ENCODE measurements around the gene HACD3.

DNA sequence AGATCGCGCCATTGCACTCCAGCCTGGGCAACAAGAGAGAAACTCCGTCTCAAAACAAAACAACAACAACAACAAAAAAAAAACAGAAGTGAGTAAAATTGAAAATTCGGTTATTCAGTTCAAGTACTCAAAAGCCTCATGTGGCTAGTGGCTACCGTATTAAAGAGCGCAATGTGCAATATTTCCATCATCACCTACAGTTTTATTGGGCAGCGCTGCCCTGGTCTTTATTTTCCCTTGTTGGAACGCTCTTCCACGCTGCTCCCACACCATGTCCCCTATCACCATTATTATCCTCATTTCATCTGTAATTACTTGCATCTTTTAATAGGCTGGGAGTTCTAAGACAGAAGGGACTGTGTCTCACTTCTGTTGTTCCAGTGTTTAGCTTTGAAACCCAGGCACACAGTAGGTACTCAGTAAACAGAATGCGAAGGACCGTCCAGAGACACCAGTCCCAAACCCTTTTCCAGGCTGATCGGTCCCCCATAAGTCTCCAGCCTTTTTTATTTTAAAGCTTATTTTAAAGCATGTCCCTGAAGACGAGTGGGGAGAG lies 423 bp upstream of the HACD3 start:
- TF ChIP-seq NUFIP1 (IDR thresholded peaks at IDR 0.05; ENCODE audit: partially characterized antibody): no peak
- no peak for TF ChIP-seq EZH2 (IDR thresholded peaks at IDR 0.05; ENCODE audit: borderline replicate concordance, low read depth, low read length)
- no peak for TF ChIP-seq NRF1 (conservative IDR thresholded peaks at IDR 0.05 in 1 of 2, IDR thresholded peaks at IDR 0.05 in 1 of 2)
- TF ChIP-seq MAFK (IDR thresholded peaks at IDR 0.05; ENCODE audit: low read length): no peak
- TF ChIP-seq, protein P1, sequence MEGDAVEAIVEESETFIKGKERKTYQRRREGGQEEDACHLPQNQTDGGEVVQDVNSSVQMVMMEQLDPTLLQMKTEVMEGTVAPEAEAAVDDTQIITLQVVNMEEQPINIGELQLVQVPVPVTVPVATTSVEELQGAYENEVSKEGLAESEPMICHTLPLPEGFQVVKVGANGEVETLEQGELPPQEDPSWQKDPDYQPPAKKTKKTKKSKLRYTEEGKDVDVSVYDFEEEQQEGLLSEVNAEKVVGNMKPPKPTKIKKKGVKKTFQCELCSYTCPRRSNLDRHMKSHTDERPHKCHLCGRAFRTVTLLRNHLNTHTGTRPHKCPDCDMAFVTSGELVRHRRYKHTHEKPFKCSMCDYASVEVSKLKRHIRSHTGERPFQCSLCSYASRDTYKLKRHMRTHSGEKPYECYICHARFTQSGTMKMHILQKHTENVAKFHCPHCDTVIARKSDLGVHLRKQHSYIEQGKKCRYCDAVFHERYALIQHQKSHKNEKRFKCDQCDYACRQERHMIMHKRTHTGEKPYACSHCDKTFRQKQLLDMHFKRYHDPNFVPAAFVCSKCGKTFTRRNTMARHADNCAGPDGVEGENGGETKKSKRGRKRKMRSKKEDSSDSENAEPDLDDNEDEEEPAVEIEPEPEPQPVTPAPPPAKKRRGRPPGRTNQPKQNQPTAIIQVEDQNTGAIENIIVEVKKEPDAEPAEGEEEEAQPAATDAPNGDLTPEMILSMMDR (IDR thresholded peaks at IDR 0.05 in 2 of 3, conservative IDR thresholded peaks at IDR 0.05 in 1 of 3; ENCODE audit: insufficient read depth in 2 of 3, low read depth in 1 of 3, low read length in 3 of 3): no peak; a peak in 1 of 6 replicates
- TF ChIP-seq CBX2 (IDR thresholded peaks at IDR 0.05; ENCODE audit: insufficient read depth, low read length, poor library complexity, severe bottlenecking): no peak
- TF ChIP-seq, protein P2, sequence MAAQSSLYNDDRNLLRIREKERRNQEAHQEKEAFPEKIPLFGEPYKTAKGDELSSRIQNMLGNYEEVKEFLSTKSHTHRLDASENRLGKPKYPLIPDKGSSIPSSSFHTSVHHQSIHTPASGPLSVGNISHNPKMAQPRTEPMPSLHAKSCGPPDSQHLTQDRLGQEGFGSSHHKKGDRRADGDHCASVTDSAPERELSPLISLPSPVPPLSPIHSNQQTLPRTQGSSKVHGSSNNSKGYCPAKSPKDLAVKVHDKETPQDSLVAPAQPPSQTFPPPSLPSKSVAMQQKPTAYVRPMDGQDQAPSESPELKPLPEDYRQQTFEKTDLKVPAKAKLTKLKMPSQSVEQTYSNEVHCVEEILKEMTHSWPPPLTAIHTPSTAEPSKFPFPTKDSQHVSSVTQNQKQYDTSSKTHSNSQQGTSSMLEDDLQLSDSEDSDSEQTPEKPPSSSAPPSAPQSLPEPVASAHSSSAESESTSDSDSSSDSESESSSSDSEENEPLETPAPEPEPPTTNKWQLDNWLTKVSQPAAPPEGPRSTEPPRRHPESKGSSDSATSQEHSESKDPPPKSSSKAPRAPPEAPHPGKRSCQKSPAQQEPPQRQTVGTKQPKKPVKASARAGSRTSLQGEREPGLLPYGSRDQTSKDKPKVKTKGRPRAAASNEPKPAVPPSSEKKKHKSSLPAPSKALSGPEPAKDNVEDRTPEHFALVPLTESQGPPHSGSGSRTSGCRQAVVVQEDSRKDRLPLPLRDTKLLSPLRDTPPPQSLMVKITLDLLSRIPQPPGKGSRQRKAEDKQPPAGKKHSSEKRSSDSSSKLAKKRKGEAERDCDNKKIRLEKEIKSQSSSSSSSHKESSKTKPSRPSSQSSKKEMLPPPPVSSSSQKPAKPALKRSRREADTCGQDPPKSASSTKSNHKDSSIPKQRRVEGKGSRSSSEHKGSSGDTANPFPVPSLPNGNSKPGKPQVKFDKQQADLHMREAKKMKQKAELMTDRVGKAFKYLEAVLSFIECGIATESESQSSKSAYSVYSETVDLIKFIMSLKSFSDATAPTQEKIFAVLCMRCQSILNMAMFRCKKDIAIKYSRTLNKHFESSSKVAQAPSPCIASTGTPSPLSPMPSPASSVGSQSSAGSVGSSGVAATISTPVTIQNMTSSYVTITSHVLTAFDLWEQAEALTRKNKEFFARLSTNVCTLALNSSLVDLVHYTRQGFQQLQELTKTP (IDR thresholded peaks at IDR 0.05; ENCODE audit: low read depth in 1 of 2, partially characterized antibody in 2 of 2): no peak
- TF ChIP-seq ZNF778 (CRISPR knock-in tag; IDR thresholded peaks at IDR 0.05): no peak
- TF ChIP-seq SMARCA5 (IDR thresholded peaks at IDR 0.05): no peak
- TF ChIP-seq NFIC (IDR thresholded peaks at IDR 0.05): no peak
- no peak for TF ChIP-seq YY1 (IDR thresholded peaks at IDR 0.05; ENCODE audit: borderline replicate concordance in 1 of 3, control insufficient read depth in 1 of 3, extremely low read depth in 1 of 3, insufficient read depth in 3 of 3, insufficient read length in 1 of 3, insufficient replicate concordance in 2 of 3, low read depth in 1 of 3, low read length in 2 of 3)
- no peak for TF ChIP-seq TEAD2 (tag; IDR thresholded peaks at IDR 0.05)
- TF ChIP-seq ZBTB7A (IDR thresholded peaks at IDR 0.05; ENCODE audit: borderline replicate concordance, control insufficient read depth, low read depth, low read length): no peak
- TF ChIP-seq, protein P3, sequence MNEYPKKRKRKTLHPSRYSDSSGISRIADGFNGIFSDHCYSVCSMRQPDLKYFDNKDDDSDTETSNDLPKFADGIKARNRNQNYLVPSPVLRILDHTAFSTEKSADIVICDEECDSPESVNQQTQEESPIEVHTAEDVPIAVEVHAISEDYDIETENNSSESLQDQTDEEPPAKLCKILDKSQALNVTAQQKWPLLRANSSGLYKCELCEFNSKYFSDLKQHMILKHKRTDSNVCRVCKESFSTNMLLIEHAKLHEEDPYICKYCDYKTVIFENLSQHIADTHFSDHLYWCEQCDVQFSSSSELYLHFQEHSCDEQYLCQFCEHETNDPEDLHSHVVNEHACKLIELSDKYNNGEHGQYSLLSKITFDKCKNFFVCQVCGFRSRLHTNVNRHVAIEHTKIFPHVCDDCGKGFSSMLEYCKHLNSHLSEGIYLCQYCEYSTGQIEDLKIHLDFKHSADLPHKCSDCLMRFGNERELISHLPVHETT (CRISPR knock-in tag; conservative IDR thresholded peaks at IDR 0.05 in 1 of 2, IDR thresholded peaks at IDR 0.05 in 1 of 2): no peak

Measured in K562 (cell line).